HG03378 (cell line): ENCODE data around the gene ARSI.

ENCODE experiments used
- ATAC-seq: cut with Tn5 transposase; IDR thresholded peaks from one replicate; pipeline ENCODE4 v1.9.1; 2021; ENCODE audit warnings: mild to moderate bottlenecking, moderate library complexity; ENCODE audit not compliant: unreplicated experiment

The ARSI gene

GRCh38 chr5:150271296-150271692 lies 31.4 kb downstream of the ARSI start:
- ATAC-seq = no peak

GRCh38 chr5:150270541-150271295 lies 32.0 kb downstream of the ARSI start:
- ATAC-seq = no peak

GRCh38 chr5:150266871-150267291 lies 35.8 kb downstream of the ARSI start:
- ATAC-seq = no peak

GRCh38 chr5:150265870-150266383 lies 36.8 kb downstream of the ARSI start:
- ATAC-seq = no peak

- ATAC-seq = no peak
Measured at GRCh38 chr5:150264667-150265603, 37.8 kb downstream of the ARSI start.

- ATAC-seq = no peak
Measured at GRCh38 chr5:150263801-150264621, 38.7 kb downstream of the ARSI start.

GRCh38 chr5:150263375-150263775 lies 39.3 kb downstream of the ARSI start:
- no peak for ATAC-seq

GRCh38 chr5:150262502-150262901 lies 40.2 kb downstream of the ARSI start:
- no peak for ATAC-seq

GRCh38 chr5:150261231-150261630 lies 41.5 kb downstream of the ARSI start:
- ATAC-seq = no peak

- no peak for ATAC-seq
Measured at GRCh38 chr5:150258130-150258529, 44.6 kb downstream of the ARSI start.

- ATAC-seq = no peak
Measured at GRCh38 chr5:150257424-150257823, 45.3 kb downstream of the ARSI start.

GRCh38 chr5:150256410-150257064 lies 46.2 kb downstream of the ARSI start:
- ATAC-seq = no peak

- no peak for ATAC-seq
Measured at GRCh38 chr5:150255659-150256409, 46.9 kb downstream of the ARSI start.

GRCh38 chr5:150254774-150255173 lies 47.9 kb downstream of the ARSI start:
- ATAC-seq = no peak

GRCh38 chr5:150254363-150254762 lies 48.3 kb downstream of the ARSI start:
- no peak for ATAC-seq

GRCh38 chr5:150253416-150254208 lies 49.1 kb downstream of the ARSI start:
- no peak for ATAC-seq

GRCh38 chr5:150252489-150252888 lies 50.2 kb downstream of the ARSI start:
- no peak for ATAC-seq

GRCh38 chr5:150251504-150251903 lies 51.2 kb downstream of the ARSI start:
- no peak for ATAC-seq

- no peak for ATAC-seq
Measured at GRCh38 chr5:150249744-150250143, 53.0 kb downstream of the ARSI start.
